Measurements from ENCODE around the gene KRTAP13-3. TPM values are rescaled to one million over a fixed set of nuclear protein-coding genes. Genes with fewer than 3 reads are reported as not detected.
A peak's percentile ranks its signal among the peaks of the same experiment; 100 is the strongest.

KRTAP13-3 gene
- total RNA-seq, 1 experiment from 2014 or later, result not detected

DNA sequence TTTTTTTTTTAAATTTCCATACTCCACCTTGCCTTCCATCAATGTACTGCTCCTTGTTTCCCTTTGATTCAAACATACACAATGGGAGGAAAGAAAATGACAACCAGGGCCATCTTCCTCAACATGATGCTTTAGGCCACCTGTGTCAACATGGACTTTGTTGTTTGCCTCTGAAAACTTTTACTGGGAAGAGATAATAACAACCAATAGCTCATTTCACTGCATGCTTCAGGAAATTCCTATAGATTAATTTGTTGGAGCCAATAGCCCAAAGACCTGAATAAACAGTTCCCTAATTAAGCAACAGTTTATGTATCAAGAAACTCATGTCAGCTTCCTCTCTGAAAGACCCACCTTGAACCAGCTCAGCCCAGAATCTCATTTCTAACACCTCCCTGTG lies 17.5 kb upstream of the KRTAP13-3 start:
- ChIA-PET POLR2A (no interaction called here), CTCF (no interaction called here)
- no peaks in the 10 kb centered on the region for H3K9me3 ChIP-seq
- H3K27me3 Mint-ChIP-seq (ENCODE audit: insufficient read depth, unreplicated experiment), result no peaks in the 10 kb centered on the region
- no peaks in the 10 kb centered on the region for H3K9me3 Mint-ChIP-seq (ENCODE audit: unreplicated experiment)
- no peaks in the 10 kb centered on the region for H3K36me3 ChIP-seq (ENCODE audit: control insufficient read depth, insufficient read depth, low read length)
- intact Hi-C loops (cut with micrococcal nuclease; ENCODE audit: unreplicated experiment), result no loop called here
- no peak overlapping the region for H3K4me3 Mint-ChIP-seq (ENCODE audit: unreplicated experiment)
- peaks cover 10% of the 10 kb centered on the region for H3K4me1 ChIP-seq
- TF ChIP-seq, protein P1, sequence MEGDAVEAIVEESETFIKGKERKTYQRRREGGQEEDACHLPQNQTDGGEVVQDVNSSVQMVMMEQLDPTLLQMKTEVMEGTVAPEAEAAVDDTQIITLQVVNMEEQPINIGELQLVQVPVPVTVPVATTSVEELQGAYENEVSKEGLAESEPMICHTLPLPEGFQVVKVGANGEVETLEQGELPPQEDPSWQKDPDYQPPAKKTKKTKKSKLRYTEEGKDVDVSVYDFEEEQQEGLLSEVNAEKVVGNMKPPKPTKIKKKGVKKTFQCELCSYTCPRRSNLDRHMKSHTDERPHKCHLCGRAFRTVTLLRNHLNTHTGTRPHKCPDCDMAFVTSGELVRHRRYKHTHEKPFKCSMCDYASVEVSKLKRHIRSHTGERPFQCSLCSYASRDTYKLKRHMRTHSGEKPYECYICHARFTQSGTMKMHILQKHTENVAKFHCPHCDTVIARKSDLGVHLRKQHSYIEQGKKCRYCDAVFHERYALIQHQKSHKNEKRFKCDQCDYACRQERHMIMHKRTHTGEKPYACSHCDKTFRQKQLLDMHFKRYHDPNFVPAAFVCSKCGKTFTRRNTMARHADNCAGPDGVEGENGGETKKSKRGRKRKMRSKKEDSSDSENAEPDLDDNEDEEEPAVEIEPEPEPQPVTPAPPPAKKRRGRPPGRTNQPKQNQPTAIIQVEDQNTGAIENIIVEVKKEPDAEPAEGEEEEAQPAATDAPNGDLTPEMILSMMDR (IDR thresholded peaks at IDR 0.05; ENCODE audit: insufficient read depth in 1 of 2, low read depth in 1 of 2, low read length in 1 of 2, severe bottlenecking in 1 of 2, unreplicated experiment in 1 of 2), result no peak
- DNase-seq, result peak in 1 of 2 experiments; percentile 4
- no peaks in the 10 kb centered on the region for H3K27me3 ChIP-seq (replicated peaks; ENCODE audit: control insufficient read depth, insufficient read depth, low read length)
- no peaks in the 10 kb centered on the region for H3K36me3 Mint-ChIP-seq (ENCODE audit: insufficient read depth, unreplicated experiment)
- no peak overlapping the region for H3K4me3 ChIP-seq (ENCODE audit: low read depth, low read length)
- H3K4me1 Mint-ChIP-seq (ENCODE audit: low read depth, unreplicated experiment), result peaks cover 7% of the 10 kb centered on the region
- no peak overlapping the region for H3K27ac Mint-ChIP-seq (ENCODE audit: unreplicated experiment)
- no TSS peak for BruUV-seq (replicated peaks)

DNA sequence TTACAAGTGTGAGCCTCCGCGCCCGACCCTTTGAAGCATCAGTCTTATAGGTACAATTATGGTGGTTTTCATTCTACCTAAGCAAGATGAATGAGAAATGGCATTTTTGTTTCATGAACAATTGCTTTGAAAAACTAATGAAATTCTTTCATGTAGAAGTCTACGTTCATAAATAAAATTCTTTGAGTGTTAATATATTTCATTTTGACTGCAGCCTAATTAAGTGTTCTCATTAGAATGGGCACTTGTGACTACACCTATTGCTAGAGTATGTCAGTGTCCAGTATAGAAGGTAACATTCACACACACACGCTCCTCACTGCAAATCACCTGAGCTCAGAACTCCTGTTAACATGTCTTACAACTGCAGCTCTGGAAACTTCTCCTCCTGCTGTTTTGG lies 14.2 kb upstream of the KRTAP13-3 start, which contains the start of gene KRTAP15-1:
KRTAP15-1 (plus strand) TSS at position 301 of the 400 bp plus-strand sequence; CDS start at position 354, 53 bp downstream.
- H3K4me3 ChIP-seq (ENCODE audit: low read depth, low read length), result no peak within 1 kb of the TSS
- TF ChIP-seq, protein P1 (IDR thresholded peaks at IDR 0.05; ENCODE audit: insufficient read depth in 1 of 2, low read depth in 1 of 2, low read length in 1 of 2, severe bottlenecking in 1 of 2, unreplicated experiment in 1 of 2), result no peak
- DNase-seq, result no peak
- intact Hi-C loops (cut with micrococcal nuclease; ENCODE audit: unreplicated experiment), result no loop called here
- Mint-ChIP-seq H3K4me3 (ENCODE audit: unreplicated experiment) (no peak within 1 kb of the TSS), H3K9me3 (ENCODE audit: unreplicated experiment) (no peaks in the 10 kb centered on the region), H3K36me3 (ENCODE audit: insufficient read depth, unreplicated experiment) (no peaks in the 10 kb centered on the region), H3K27ac (ENCODE audit: unreplicated experiment) (no peak within 1 kb of the TSS), H3K27me3 (ENCODE audit: insufficient read depth, unreplicated experiment) (no peaks in the 10 kb centered on the region), H3K4me1 (ENCODE audit: low read depth, unreplicated experiment) (peaks cover 7% of the 10 kb centered on the region)
- no peaks in the 10 kb centered on the region for H3K36me3 ChIP-seq (ENCODE audit: control insufficient read depth, insufficient read depth, low read length)
- H3K9me3 ChIP-seq, result no peaks in the 10 kb centered on the region
- no peaks in the 10 kb centered on the region for H3K27me3 ChIP-seq (replicated peaks; ENCODE audit: control insufficient read depth, insufficient read depth, low read length)
- POLR2A ChIA-PET, result no interaction called here
- H3K4me1 ChIP-seq, result peaks cover 18% of the 10 kb centered on the region
- no TSS peak for BruUV-seq (replicated peaks)
- CTCF ChIA-PET, result no interaction called here

GRCh38 chr21:30437010-30437565 lies 11.4 kb upstream of the KRTAP13-3 start:
- BruUV-seq (replicated peaks), result no TSS peak
- no peaks in the 10 kb centered on the region for H3K9me3 Mint-ChIP-seq (ENCODE audit: unreplicated experiment)
- no peak for DNase-seq
- intact Hi-C loops (cut with micrococcal nuclease; ENCODE audit: unreplicated experiment), result no loop called here
- no peaks in the 10 kb centered on the region for H3K27me3 Mint-ChIP-seq (ENCODE audit: insufficient read depth, unreplicated experiment)
- TF ChIP-seq, protein P1 (IDR thresholded peaks at IDR 0.05; ENCODE audit: insufficient read depth in 1 of 2, low read depth in 1 of 2, low read length in 1 of 2, severe bottlenecking in 1 of 2, unreplicated experiment in 1 of 2), result no peak
- H3K4me1 ChIP-seq, result 0 out of 2 replicates have a peak, but pooled peaks cover 9% of the 10 kb centered on the region
- no peaks in the 10 kb centered on the region for H3K4me1 Mint-ChIP-seq (ENCODE audit: low read depth, unreplicated experiment)
- no peaks in the 10 kb centered on the region for H3K9me3 ChIP-seq
- CTCF ChIA-PET, result no interaction called here
- no peak overlapping the region for H3K4me3 ChIP-seq (ENCODE audit: low read depth, low read length)
- no peak overlapping the region for H3K27ac Mint-ChIP-seq (ENCODE audit: unreplicated experiment)
- H3K36me3 ChIP-seq (ENCODE audit: control insufficient read depth, insufficient read depth, low read length), result no peaks in the 10 kb centered on the region
- H3K4me3 Mint-ChIP-seq (ENCODE audit: unreplicated experiment), result no peak overlapping the region
- POLR2A ChIA-PET, result no interaction called here
- H3K27me3 ChIP-seq (replicated peaks; ENCODE audit: control insufficient read depth, insufficient read depth, low read length), result no peaks in the 10 kb centered on the region
- no peaks in the 10 kb centered on the region for H3K36me3 Mint-ChIP-seq (ENCODE audit: insufficient read depth, unreplicated experiment)

All from Caco-2 (cell line).